H1 (cell line): ENCODE results near the gene TRABD2B.

Source experiments
- BACH1 ChIP-seq: IDR thresholded peaks from 2 replicates; pipeline ENCODE4 v1.6.1; 2012; ENCODE audit warnings: low read length, improper control_type of control experiment
- CHD2 ChIP-seq: IDR thresholded peaks from 2 replicates; pipeline ENCODE4 v1.6.1; 2012; ENCODE audit warnings: low read length, improper control_type of control experiment
- JUN ChIP-seq: IDR thresholded peaks from 2 replicates; pipeline ENCODE4 v1.6.1; 2011; ENCODE audit warnings: low read depth, mild to moderate bottlenecking, improper control_type of control experiment, low read length
- TF ChIP-seq, protein P1 (sequence below), 3 experiments: IDR thresholded peaks; 1 replicate in 2 of 3; 2 replicates in 1 of 3; pipeline versions ENCODE4 v1.5.1 to v1.6.1; 2011; ENCODE audit warnings: low read length in 3 of 3, mild to moderate bottlenecking in 3 of 3, inconsistent platforms in 2 of 3, low read depth in 1 of 3, moderate library complexity in 1 of 3; ENCODE audit not compliant: insufficient read depth in 1 of 3; ENCODE audit errors: control extremely low read depth in 1 of 3
- TF ChIP-seq, protein P2 (sequence below): IDR thresholded peaks from 2 replicates; pipeline ENCODE4 v1.6.1; 2012; ENCODE audit warnings: inconsistent platforms

GRCh38 chr1:48027533-48027835 lies 30.3 kb upstream of the TRABD2B start:
- TF ChIP-seq, protein P1, sequence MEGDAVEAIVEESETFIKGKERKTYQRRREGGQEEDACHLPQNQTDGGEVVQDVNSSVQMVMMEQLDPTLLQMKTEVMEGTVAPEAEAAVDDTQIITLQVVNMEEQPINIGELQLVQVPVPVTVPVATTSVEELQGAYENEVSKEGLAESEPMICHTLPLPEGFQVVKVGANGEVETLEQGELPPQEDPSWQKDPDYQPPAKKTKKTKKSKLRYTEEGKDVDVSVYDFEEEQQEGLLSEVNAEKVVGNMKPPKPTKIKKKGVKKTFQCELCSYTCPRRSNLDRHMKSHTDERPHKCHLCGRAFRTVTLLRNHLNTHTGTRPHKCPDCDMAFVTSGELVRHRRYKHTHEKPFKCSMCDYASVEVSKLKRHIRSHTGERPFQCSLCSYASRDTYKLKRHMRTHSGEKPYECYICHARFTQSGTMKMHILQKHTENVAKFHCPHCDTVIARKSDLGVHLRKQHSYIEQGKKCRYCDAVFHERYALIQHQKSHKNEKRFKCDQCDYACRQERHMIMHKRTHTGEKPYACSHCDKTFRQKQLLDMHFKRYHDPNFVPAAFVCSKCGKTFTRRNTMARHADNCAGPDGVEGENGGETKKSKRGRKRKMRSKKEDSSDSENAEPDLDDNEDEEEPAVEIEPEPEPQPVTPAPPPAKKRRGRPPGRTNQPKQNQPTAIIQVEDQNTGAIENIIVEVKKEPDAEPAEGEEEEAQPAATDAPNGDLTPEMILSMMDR (IDR thresholded peaks at IDR 0.05; ENCODE audit: control extremely low read depth in 1 of 3, insufficient read depth in 1 of 3, low read depth in 1 of 3, low read length in 3 of 3), result no peak
- no peak for TF ChIP-seq CHD2
- TF ChIP-seq, protein P2, sequence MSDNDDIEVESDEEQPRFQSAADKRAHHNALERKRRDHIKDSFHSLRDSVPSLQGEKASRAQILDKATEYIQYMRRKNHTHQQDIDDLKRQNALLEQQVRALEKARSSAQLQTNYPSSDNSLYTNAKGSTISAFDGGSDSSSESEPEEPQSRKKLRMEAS, result no peak
- no peak for TF ChIP-seq BACH1
- no peak for TF ChIP-seq JUN
